ENCODE results near the gene RETN. TPM values are rescaled to one million over a fixed set of nuclear protein-coding genes. Genes with fewer than 3 reads are reported as not detected.

RETN gene
- total RNA-seq, 1 experiment from 2014 or later: not detected

GRCh38 chr19:7682175-7682855 lies 13.5 kb downstream of the RETN start:
- Histone ChIP-seq H3K9me2 (ENCODE audit: insufficient read depth) (no peaks in the 10 kb centered on the region), H3K9ac (ENCODE audit: low read length) (peak overlapping the region; percentile 90), H3K4me1 (ENCODE audit: control insufficient read depth in 1 of 2, insufficient read depth in 2 of 2, low read length in 2 of 2) (peaks cover 3 to 26% of the 10 kb centered on the region in 2 experiments), H2AFZ (ENCODE audit: low read depth, low read length, poor library complexity, severe bottlenecking) (no peak overlapping the region), H3K79me2 (ENCODE audit: insufficient read depth, low read length) (peaks cover 21% of the 10 kb centered on the region; the same call in 1 of the 2 replicates), H3K4me2 (ENCODE audit: low read length) (peak overlapping the region; percentile 93), H4K20me1 (ENCODE audit: insufficient read depth) (no peaks in the 10 kb centered on the region), H3K9me3 (ENCODE audit: control insufficient read depth in 1 of 2, insufficient read depth in 1 of 2, low read depth in 1 of 2, low read length in 2 of 2) (no peaks in the 10 kb centered on the region), H3K36me3 (ENCODE audit: control insufficient read depth in 1 of 2, insufficient read depth in 2 of 2, low read length in 2 of 2) (peaks cover 4 to 9% of the 10 kb centered on the region in 2 experiments; a peak in 3 of 4 replicates), H3K4me3 (replicated peaks in 1 of 2; ENCODE audit: low read depth in 1 of 2, low read length in 2 of 2) (peak overlapping the region; percentile 95), H3K27ac (ENCODE audit: low read depth, low read length) (peak overlapping the region; percentile 96), H3K27me3 (ENCODE audit: insufficient read depth, low read length) (no peaks in the 10 kb centered on the region)
- ATAC-seq (no peak), DNase-seq (ENCODE audit: low read depth, low spot score) (no peak)
- ChIA-PET CTCF (no interaction called here), POLR2A (no interaction called here), RAD21 (ENCODE audit: low non-redundant PET in 1 of 2, low total read pairs in 2 of 2, uncharacterized antibody in 2 of 2, unreplicated experiment in 2 of 2) (no interaction called here)
- intact Hi-C loops (cut with micrococcal nuclease): loop anchor here (10.0 kb wide), 1 partner anchor 328 kb away; no protein-coding TSS in a partner anchor
- BruUV-seq (replicated peaks): TSS peak; percentile 42
- TF ChIP-seq ZFX (IDR thresholded peaks at IDR 0.05) (no peak), EGR1 (IDR thresholded peaks at IDR 0.05; ENCODE audit: low read depth) (no peak), EZH2 (IDR thresholded peaks at IDR 0.05) (no peak), FOSL1 (IDR thresholded peaks at IDR 0.05; ENCODE audit: low read depth) (no peak), ELF1 (IDR thresholded peaks at IDR 0.05; ENCODE audit: borderline replicate concordance, low read depth) (no peak), TCF7L2 (IDR thresholded peaks at IDR 0.05; ENCODE audit: borderline replicate concordance, extremely low read depth, insufficient read depth, insufficient read length) (no peak), JUND (IDR thresholded peaks at IDR 0.05) (no peak)
- TF ChIP-seq, protein P1, sequence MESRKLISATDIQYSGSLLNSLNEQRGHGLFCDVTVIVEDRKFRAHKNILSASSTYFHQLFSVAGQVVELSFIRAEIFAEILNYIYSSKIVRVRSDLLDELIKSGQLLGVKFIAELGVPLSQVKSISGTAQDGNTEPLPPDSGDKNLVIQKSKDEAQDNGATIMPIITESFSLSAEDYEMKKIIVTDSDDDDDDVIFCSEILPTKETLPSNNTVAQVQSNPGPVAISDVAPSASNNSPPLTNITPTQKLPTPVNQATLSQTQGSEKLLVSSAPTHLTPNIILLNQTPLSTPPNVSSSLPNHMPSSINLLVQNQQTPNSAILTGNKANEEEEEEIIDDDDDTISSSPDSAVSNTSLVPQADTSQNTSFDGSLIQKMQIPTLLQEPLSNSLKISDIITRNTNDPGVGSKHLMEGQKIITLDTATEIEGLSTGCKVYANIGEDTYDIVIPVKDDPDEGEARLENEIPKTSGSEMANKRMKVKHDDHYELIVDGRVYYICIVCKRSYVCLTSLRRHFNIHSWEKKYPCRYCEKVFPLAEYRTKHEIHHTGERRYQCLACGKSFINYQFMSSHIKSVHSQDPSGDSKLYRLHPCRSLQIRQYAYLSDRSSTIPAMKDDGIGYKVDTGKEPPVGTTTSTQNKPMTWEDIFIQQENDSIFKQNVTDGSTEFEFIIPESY (IDR thresholded peaks at IDR 0.05; ENCODE audit: extremely low read depth, insufficient replicate concordance, low read length): no peak
